Left cardiac atrium (tissue), 4 donors: ENCODE measurements around the gene TINCR. TPM values are rescaled to one million over a fixed set of nuclear protein-coding genes. Genes with fewer than 3 reads are reported as not detected.

Source experiments
- ATAC-seq, 2 donors: fragments of 200-7000 bp; cut with Tn5 transposase; one replicate each; pipeline ENCODE4 v1.9.1; 2020; ENCODE audit warnings: mild to moderate bottlenecking in 2 of 2, moderate library complexity in 2 of 2
- DNase-seq: peaks from one replicate; pipeline ENCODE4 v3.0.0-alpha.2; 2020
- intact Hi-C, 2 donors: fragments of 100-400 bp; cut with DNase I; formaldehyde crosslinking; loops; one replicate each; pipeline versions ENCODE4 v1.14.1 to v1.15.1; 2022 to 2023
- total RNA-seq, 2 donors: library from RNA; stranded (reverse); fragmentation: NEBNext Ultra II Directional; extraction: Animal tissue kit (Norgen Biotek cat#: 25700); gene quantifications; one replicate each; pipeline ENCODE4 v1.2.1, GENCODE V29; 2021
- donor health status: DM: no; HTN: yes; CAD: no.
- donor health status: DM: no; HTN: yes; CAD: no; lungs with severe emphysema.
- donor health status: DM: yes; HTN: yes; CAD: no.
- donor health status: Dilated cardiomyopathy.

The TINCR gene
- total RNA-seq, 2 donors from 2014 or later, result 0.15 to 0.37 TPM

DNA sequence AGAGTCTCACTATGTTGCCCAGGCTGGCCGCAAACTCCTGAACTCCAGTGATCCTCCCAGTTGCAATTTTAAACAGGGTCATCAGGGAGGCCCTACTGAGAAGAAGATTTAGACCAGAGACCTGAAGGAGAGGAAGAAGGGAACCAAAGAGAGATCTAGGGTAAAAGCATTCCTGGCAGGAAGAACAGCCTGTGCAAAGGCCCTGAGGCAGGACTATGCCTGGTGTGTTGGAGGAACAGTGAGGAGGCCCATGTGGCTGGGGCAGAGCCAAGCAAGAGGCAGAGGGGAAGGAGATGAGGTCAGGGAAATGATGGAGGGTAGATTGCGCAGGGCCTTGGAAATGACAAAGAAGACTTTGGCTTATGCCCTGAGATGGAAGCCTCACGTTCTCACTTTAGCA is 34.5 kb downstream of the TINCR start:
- no peak for ATAC-seq
- intact Hi-C loops, result no loop called here
- DNase-seq, result no peak

DNA sequence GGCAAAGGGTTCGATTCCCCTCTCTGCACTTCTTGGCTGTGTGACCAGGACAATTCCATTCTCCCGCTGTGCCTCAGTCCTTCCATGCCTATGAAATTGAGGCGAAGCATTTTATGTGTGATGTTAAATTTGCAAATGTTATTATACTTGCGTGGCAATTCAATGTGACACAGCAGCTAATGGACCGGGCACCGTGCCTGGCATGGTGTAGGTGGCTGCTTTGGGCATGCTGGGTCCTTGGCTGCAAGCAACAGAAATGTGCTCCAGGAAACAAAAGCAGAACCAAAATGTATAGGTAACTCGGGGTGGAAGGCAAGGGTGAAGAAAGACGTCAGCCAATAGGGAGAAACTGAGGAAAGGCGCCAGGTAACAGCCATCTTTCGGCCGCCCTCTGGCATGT is 37.1 kb downstream of the TINCR start:
- ATAC-seq (no peak), DNase-seq (no peak)
- intact Hi-C loops, result no loop called here

DNA sequence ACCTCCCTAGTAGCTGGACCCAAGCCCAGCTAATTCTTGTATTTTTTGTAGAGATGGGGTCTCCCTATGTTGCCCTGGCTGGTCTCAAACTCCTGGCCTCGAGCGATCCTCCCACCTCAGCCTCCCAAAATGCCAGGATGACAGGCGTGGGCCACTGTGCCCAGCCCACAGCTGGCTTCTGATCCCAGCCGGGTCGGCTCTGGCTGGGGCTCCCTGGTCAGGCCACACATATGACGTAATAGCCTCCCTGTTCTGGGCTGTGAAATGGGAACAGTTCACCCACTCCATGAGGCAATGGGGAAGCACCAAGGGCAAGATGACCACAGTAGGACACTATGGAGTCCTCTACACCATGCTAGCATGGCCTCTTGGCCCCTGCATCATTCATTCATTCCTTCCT is 41.1 kb downstream of the TINCR start:
- DNase-seq, result no peak
- intact Hi-C loops, result no loop called here
- ATAC-seq, result no peak

DNA sequence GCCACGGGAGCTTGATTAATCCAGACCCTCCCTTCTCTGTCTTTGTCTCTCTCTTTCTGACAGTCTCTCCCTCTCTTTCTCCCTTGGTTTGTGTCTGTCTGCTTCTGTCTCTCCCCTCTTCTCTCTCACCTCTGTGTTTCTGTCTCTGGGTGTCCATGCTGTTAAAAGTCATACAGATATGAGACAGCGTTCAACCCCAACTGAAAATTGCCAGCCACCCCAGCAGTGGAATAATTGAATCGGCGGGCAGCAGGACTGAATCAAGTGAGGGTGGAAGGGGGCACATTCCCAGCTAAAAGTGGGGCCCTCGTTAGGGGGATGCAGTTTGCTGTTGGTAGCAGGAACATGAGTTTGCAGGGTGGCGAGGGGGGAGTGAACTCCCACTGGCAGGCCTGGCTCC is 43.7 kb downstream of the TINCR start:
- ATAC-seq (no peak), DNase-seq (no peak)
- intact Hi-C loops, result no loop called here

DNA sequence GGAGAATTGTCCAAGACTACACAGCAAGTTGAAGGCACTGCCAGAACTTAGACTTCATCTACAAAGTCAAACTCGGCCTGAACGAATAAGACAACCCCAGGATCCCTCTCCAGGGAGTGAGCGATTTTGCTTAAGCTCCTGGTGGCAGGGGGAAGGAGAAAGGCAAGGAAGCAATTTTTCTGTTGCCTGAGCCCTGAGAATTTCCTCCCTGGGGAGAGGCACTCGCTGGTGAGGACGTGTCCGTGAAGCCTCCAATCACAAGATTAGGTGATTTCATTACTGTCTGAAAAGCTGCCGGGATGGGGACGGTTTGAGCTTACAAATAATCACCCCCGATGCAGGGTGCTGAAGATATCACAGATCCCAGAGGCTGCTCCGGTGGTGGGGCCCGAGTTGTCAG is 45.6 kb downstream of the TINCR start:
- ATAC-seq, result no peak
- intact Hi-C loops, result no loop called here
- no peak for DNase-seq

DNA sequence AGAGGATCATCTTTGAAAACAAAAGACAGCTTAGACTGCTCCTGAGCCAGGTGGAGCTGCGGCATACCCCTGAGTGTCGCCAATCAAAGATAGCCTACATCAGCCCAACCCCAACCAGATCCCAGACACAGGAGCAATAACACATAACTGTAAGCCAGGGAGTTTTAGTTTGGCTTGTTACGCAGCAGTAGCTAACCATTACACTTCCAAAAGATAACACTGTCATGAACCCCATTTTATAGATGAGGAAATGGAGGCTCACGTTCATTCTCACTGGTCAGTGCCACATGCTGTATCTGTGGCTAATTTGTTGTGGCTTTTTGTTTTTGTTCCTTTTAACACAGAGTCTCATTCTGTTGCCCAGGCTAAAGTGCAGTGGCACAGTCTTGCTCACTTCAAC is 47.3 kb downstream of the TINCR start:
- ATAC-seq (no peak), DNase-seq (no peak)
- intact Hi-C loops, result no loop called here

DNA sequence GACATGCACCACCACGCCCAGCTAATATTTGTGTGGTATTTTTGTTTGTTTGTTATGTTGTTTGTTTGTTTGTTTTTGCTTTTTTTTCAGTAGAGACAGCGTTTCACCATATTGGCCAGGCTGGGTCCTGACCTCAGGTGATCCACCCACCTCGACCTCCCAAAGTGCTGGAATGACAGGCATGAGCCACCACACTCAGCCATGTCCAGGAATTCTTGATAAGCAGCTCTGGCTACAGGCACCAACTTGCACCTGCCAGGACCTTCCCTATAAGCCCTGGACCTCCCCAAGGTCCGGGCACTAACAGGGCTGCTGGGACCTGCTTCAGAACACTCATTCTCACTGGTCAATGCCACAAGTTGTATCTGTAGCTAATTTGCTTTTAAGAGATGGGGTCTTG is 48.7 kb downstream of the TINCR start:
- no peak for ATAC-seq

DNA sequence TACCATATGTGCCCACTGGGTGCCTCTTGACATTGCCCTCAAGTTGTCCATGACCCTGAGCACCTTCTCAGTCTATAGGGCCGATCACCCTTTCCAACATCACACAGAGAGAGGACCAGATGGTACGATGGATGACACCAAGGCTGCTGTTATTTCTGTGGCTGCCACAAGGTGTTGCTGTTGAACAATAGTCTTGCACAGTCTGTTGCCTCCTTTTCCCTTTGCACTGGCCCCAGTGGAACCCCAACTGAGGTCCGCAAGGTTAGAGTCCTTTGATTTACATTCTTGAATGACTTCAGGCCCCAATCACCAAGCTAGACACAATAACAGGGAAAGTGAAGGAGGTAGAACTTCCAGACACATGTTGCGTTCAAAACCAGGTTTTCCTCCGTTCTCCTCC is 52.0 kb downstream of the TINCR start:
- ATAC-seq (no peak), DNase-seq (no peak)
- intact Hi-C loops, result no loop called here

More for the DNA sequence above, 48.7 kb downstream of the TINCR start:
- no peak for DNase-seq
- intact Hi-C loops, result no loop called here

DNA sequence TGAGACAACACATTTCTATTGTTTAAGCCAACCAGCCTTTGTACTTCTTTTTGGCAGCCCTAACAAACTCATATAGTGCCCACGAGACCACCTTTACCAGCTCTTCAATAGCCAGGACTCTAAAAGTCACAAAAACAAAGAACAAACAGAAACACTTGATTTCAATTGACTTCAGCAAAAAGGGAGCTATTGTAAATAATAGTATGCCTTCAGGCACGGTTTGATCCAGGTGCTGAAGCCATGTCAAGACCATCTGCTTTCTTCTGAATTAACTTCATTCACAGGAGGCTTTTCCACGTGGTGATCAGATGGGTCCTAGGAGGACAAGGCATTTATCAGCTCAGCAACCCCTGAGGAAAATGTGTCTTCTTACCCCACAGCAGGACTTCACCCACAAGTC is 53.8 kb downstream of the TINCR start:
- intact Hi-C loops, result no loop called here
- no peak for ATAC-seq
- DNase-seq, result no peak

DNA sequence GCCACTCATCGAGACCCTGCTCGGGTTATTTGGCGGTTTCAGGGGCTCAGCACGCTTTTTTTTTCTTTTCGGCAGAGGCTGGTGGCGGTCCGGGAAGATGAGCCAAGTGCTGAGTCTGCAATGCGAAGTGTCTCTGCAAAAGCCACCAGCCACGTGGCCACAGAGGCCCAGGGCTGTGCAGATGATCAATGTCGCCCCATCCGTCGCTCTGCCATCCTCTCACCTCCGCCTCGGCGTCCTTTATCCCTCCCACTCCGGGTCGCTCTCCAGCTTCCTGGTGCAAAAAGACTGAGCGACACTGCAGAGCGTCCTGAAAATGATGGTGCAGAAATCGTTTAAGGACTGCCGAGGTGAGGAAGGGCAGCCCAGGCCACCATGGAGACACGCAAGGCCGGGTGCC is 55.0 kb downstream of the TINCR start:
- no peak for DNase-seq
- intact Hi-C loops, result no loop called here
- no peak for ATAC-seq

Other genes with a start within 250 kb of the TINCR start
- 100 to 1,000 TPM in 1 of 2 donors, 10 to 100 TPM in 1; 95.6 to 130 TPM for gene PTPRS, start 227.1 kb downstream of the TINCR start, total RNA-seq
- gene ZNRF4, start 112.5 kb downstream of the TINCR start, total RNA-seq, result not detected
- 10 to 100 TPM; 47.7 to 54.7 TPM for gene SAFB2, start 54.8 kb upstream of the TINCR start, total RNA-seq
- gene SAFB, start 55.1 kb upstream of the TINCR start, total RNA-seq, result 10 to 100 TPM; 51.7 to 63.2 TPM
- gene MICOS13, start 112.6 kb upstream of the TINCR start, total RNA-seq, result 100 to 1,000 TPM; 127 to 142 TPM
- 1 to 10 TPM; 4.0 to 4.4 TPM for gene HSD11B1L, start 113.1 kb upstream of the TINCR start, total RNA-seq
- gene RPL36, start 122.3 kb upstream of the TINCR start, total RNA-seq, result 100 to 1,000 TPM; 500 to 504 TPM
- 10 to 100 TPM; 51.4 to 57.1 TPM for gene LONP1, start 152.2 kb upstream of the TINCR start, total RNA-seq
- gene CATSPERD, start 152.7 kb upstream of the TINCR start, total RNA-seq, result not detected
- 1 to 10 TPM in 1 of 2 donors, under 1 TPM in 1; 0.47 to 1.7 TPM for gene PRR22, start 216.8 kb upstream of the TINCR start, total RNA-seq
- 10 to 100 TPM; 15.3 to 28.2 TPM for gene DUS3L, start 223.2 kb upstream of the TINCR start, total RNA-seq
- 10 to 100 TPM; 28.7 to 29.6 TPM for gene NRTN, start 237.1 kb upstream of the TINCR start, total RNA-seq